ENCODE measurements around the gene LRP3. TPM values are rescaled to one million over a fixed set of nuclear protein-coding genes. Genes with fewer than 3 reads are reported as not detected.
A peak's percentile ranks its signal among the peaks of the same experiment; 100 is the strongest.

Gene LRP3
- total and polyA plus RNA-seq, 3 donors from 2014 or later, result 21.8 to 50.9 (median 29.3) TPM

GRCh38 chr19:33167438-33167837 lies 26.7 kb upstream of the LRP3 start:
- Histone ChIP-seq H3K4me3 (no peak overlapping the region), H3K9me3 (no peaks in the 10 kb centered on the region), H3K4me1 (peaks cover 4% of the 10 kb centered on the region), H3K36me3 (ENCODE audit: low read depth, missing control alignments) (no peaks in the 10 kb centered on the region), H3K27ac (no peak overlapping the region), H3K27me3 (no peaks in the 10 kb centered on the region)
- intact Hi-C loops (cut with DNase I; ENCODE audit: low total_unique reads), result no loop called here
- 84 to 95% methylated on average over 1 of the region's 1 CpG for WGBS, 2 donors
- no peak for DNase-seq
- TF ChIP-seq CTCF (IDR thresholded peaks at IDR 0.05) (no peak), POLR2A (IDR thresholded peaks at IDR 0.05) (no peak)

- Histone ChIP-seq H3K27me3 (no peaks in the 10 kb centered on the region), H3K27ac (no peak overlapping the region), H3K36me3 (ENCODE audit: low read depth, missing control alignments) (no peaks in the 10 kb centered on the region), H3K9me3 (no peaks in the 10 kb centered on the region), H3K4me3 (no peak overlapping the region), H3K4me1 (peaks cover 4% of the 10 kb centered on the region)
- intact Hi-C loops (cut with DNase I; ENCODE audit: low total_unique reads), result no loop called here
- no peak for DNase-seq
- WGBS, 2 donors, result 89 to 93% methylated on average over 1 of the region's 1 CpG
- no peak for TF ChIP-seq CTCF (IDR thresholded peaks at IDR 0.05)
Observed at GRCh38 chr19:33168528-33168927, 25.6 kb upstream of the LRP3 start.

GRCh38 chr19:33171222-33171795 lies 22.8 kb upstream of the LRP3 start:
- intact Hi-C loops (cut with DNase I; ENCODE audit: low total_unique reads), result no loop called here
- H3K4me1 ChIP-seq, result peaks cover 11% of the 10 kb centered on the region
- no peaks in the 10 kb centered on the region for H3K9me3 ChIP-seq
- no peaks in the 10 kb centered on the region for H3K36me3 ChIP-seq (ENCODE audit: low read depth, missing control alignments)
- H3K4me3 ChIP-seq, result no peak overlapping the region
- H3K27me3 ChIP-seq, result no peaks in the 10 kb centered on the region
- no peak for DNase-seq
- peak overlapping the region in 1 of 2 donors; percentile 63 for H3K27ac ChIP-seq
- 65 to 100% methylated on average over 1 of the region's 1 CpG for WGBS, 2 donors
- TF ChIP-seq CTCF (IDR thresholded peaks at IDR 0.05) (no peak), POLR2A (IDR thresholded peaks at IDR 0.05) (no peak)

- H3K27ac ChIP-seq, result no peak overlapping the region
- H3K4me1 ChIP-seq, result peaks cover 11% of the 10 kb centered on the region
- intact Hi-C loops (cut with DNase I; ENCODE audit: low total_unique reads), result no loop called here
- no peaks in the 10 kb centered on the region for H3K36me3 ChIP-seq (ENCODE audit: low read depth, missing control alignments)
- DNase-seq, result no peak
- no peaks in the 10 kb centered on the region for H3K9me3 ChIP-seq
- no peaks in the 10 kb centered on the region for H3K27me3 ChIP-seq
- no peak for TF ChIP-seq CTCF (IDR thresholded peaks at IDR 0.05)
- no peak for TF ChIP-seq POLR2A (IDR thresholded peaks at IDR 0.05)
- 94 to 97% methylated on average over 6 of the region's 6 CpGs for WGBS, 2 donors
- no peak overlapping the region for H3K4me3 ChIP-seq
Observed at GRCh38 chr19:33171916-33172359, 22.2 kb upstream of the LRP3 start.

- no peak for DNase-seq
- no peak overlapping the region for H3K27ac ChIP-seq
- WGBS, 2 donors, result 96 to 100% methylated on average over 2 to 5 of the region's 5 CpGs
- H3K9me3 ChIP-seq, result no peaks in the 10 kb centered on the region
- no peaks in the 10 kb centered on the region for H3K36me3 ChIP-seq (ENCODE audit: low read depth, missing control alignments)
- peaks cover 11% of the 10 kb centered on the region for H3K4me1 ChIP-seq
- H3K4me3 ChIP-seq, result no peak overlapping the region
- H3K27me3 ChIP-seq, result no peaks in the 10 kb centered on the region
- no peak for TF ChIP-seq POLR2A (IDR thresholded peaks at IDR 0.05)
- TF ChIP-seq CTCF (IDR thresholded peaks at IDR 0.05), result no peak
- intact Hi-C loops (cut with DNase I; ENCODE audit: low total_unique reads), result no loop called here
Observed at GRCh38 chr19:33174186-33174585, 19.9 kb upstream of the LRP3 start.
